H1 (cell line): ENCODE data around the gene SLC12A7.

Experiments used
- CHD1 ChIP-seq: IDR thresholded peaks from 2 replicates; pipeline ENCODE4 v1.6.1; 2012; ENCODE audit warnings: low read depth, low read length, improper control_type of control experiment
- CHD2 ChIP-seq: IDR thresholded peaks from 2 replicates; pipeline ENCODE4 v1.6.1; 2012; ENCODE audit warnings: low read length, improper control_type of control experiment
- CTCF ChIP-seq, 3 experiments: IDR thresholded peaks; 1 replicate in 2 of 3; 2 replicates in 1 of 3; pipeline versions ENCODE4 v1.5.1 to v1.6.1; 2011; ENCODE audit warnings: low read length in 3 of 3, mild to moderate bottlenecking in 3 of 3, inconsistent platforms in 2 of 3, low read depth in 1 of 3, moderate library complexity in 1 of 3; ENCODE audit not compliant: insufficient read depth in 1 of 3; ENCODE audit errors: control extremely low read depth in 1 of 3
- EZH2 ChIP-seq: fragments of 200-600 bp; sonication (generic); IDR thresholded peaks from 2 replicates; pipeline ENCODE4 v1.7.1; 2012; ENCODE audit warnings: low read depth, mild to moderate bottlenecking, moderate library complexity, low read length, inconsistent platforms; ENCODE audit not compliant: severe bottlenecking
- GABPA ChIP-seq: IDR thresholded peaks from 2 replicates; pipeline ENCODE4 v1.6.1; 2011; ENCODE audit warnings: mild to moderate bottlenecking, low read length, moderate library complexity, borderline replicate concordance; ENCODE audit not compliant: insufficient read depth
- POLR2A ChIP-seq, 2 experiments: IDR thresholded peaks; 1 replicate in 1 of 2; 2 replicates in 1 of 2; pipeline ENCODE4 v1.6.1; 2011; ENCODE audit warnings: low read depth in 2 of 2, low read length in 2 of 2, mild to moderate bottlenecking in 2 of 2; ENCODE audit errors: control extremely low read depth in 1 of 2
- RFX5 ChIP-seq: IDR thresholded peaks from 2 replicates; pipeline ENCODE4 v1.6.1; 2011; ENCODE audit warnings: low read depth, low read length, improper control_type of control experiment, borderline replicate concordance
- TAF1 ChIP-seq: IDR thresholded peaks from 2 replicates; pipeline ENCODE4 v1.6.1; 2011; ENCODE audit warnings: mild to moderate bottlenecking, low read depth, low read length
- TF ChIP-seq, protein P1 (sequence below): IDR thresholded peaks from 2 replicates; pipeline ENCODE4 v1.6.1; 2012; ENCODE audit warnings: inconsistent platforms
- TF ChIP-seq, protein P2 (sequence below): IDR thresholded peaks from 2 replicates; pipeline ENCODE4 v1.6.1; 2012; ENCODE audit warnings: inconsistent platforms

DNA sequence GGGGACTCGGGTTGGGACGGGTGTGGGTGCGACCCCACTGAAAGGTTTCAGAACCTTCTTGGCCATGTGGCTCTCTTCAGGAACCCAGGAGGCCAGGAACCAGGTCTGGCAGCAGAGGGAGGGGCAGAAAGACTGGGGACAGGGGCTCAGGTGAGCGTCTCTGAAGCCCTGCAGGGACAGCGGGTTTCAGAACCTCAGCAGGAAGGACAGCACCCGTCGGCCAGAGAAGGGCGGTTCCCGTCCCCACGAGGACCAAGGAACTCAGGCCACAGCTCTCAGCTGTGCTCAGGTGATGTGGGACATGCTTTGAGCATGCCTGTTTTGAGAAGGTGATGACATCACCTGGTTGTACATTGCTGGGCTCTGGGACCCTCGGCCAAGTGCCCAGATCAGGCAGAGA is 25.7 kb downstream of the SLC12A7 start:
- no peak for TF ChIP-seq CTCF (IDR thresholded peaks at IDR 0.05; ENCODE audit: control extremely low read depth in 1 of 3, insufficient read depth in 1 of 3, low read depth in 1 of 3, low read length in 3 of 3)
- TF ChIP-seq CHD2, result no peak
- TF ChIP-seq GABPA, result no peak
- TF ChIP-seq TAF1, result no peak
- no peak for TF ChIP-seq POLR2A (IDR thresholded peaks at IDR 0.05; ENCODE audit: control extremely low read depth in 1 of 2, low read depth in 2 of 2, low read length in 2 of 2)
- TF ChIP-seq RFX5, result no peak
- no peak for TF ChIP-seq EZH2
- TF ChIP-seq, protein P1, sequence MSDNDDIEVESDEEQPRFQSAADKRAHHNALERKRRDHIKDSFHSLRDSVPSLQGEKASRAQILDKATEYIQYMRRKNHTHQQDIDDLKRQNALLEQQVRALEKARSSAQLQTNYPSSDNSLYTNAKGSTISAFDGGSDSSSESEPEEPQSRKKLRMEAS, result no peak
- TF ChIP-seq, protein P2, sequence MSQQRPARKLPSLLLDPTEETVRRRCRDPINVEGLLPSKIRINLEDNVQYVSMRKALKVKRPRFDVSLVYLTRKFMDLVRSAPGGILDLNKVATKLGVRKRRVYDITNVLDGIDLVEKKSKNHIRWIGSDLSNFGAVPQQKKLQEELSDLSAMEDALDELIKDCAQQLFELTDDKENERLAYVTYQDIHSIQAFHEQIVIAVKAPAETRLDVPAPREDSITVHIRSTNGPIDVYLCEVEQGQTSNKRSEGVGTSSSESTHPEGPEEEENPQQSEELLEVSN, result no peak
- no peak for TF ChIP-seq CHD1
